H9 (cell line): ENCODE data around the gene MREG. TPM values are rescaled to one million over a fixed set of nuclear protein-coding genes. Genes with fewer than 3 reads are reported as not detected.
A peak's percentile ranks its signal among the peaks of the same experiment; 100 is the strongest.
"Not testable (repeated sequence)": the region's sequence is repeated elsewhere in the genome, so short reads cannot be mapped to it uniquely, and the experiment has no call there.

Source experiments
- DNase-seq: peaks from one replicate; pipeline ENCODE4 v3.0.0-alpha.2; 2017
- H2AFZ ChIP-seq: one replicate; pipeline ENCODE4 v1.6.1; 2013; ENCODE audit warnings: mild to moderate bottlenecking, low read length, control low read depth, moderate library complexity
- H2AK5ac ChIP-seq: 2 replicates; pipeline ENCODE4 v1.6.1; 2013; ENCODE audit warnings: low read length, control low read depth, mixed read lengths; ENCODE audit not compliant: insufficient read length
- H2BK120ac ChIP-seq: one replicate; pipeline ENCODE4 v1.6.1; 2013; ENCODE audit warnings: low read depth, mild to moderate bottlenecking, low read length, control low read depth, inconsistent platforms; ENCODE audit not compliant: poor library complexity, severe bottlenecking
- H2BK12ac ChIP-seq: 2 replicates; pipeline ENCODE4 v1.6.1; 2013; ENCODE audit warnings: low read length, control low read depth, mixed read lengths, low read depth; ENCODE audit not compliant: insufficient read length
- H2BK15ac ChIP-seq: 2 replicates; pipeline ENCODE4 v1.6.1; 2013; ENCODE audit warnings: low read depth, low read length, control low read depth
- H2BK20ac ChIP-seq: one replicate; pipeline ENCODE4 v1.6.1; 2013; ENCODE audit warnings: low read depth, mild to moderate bottlenecking, low read length, control low read depth, inconsistent platforms; ENCODE audit not compliant: poor library complexity, severe bottlenecking
- H2BK5ac ChIP-seq: 2 replicates; pipeline ENCODE4 v1.6.1; 2013; ENCODE audit warnings: low read length, control low read depth, mixed read lengths; ENCODE audit not compliant: insufficient read length
- H3K14ac ChIP-seq: 2 replicates; pipeline ENCODE4 v1.6.1; 2013; ENCODE audit warnings: low read length, control low read depth; ENCODE audit not compliant: insufficient read depth
- H3K18ac ChIP-seq: 2 replicates; pipeline ENCODE4 v1.6.1; 2013; ENCODE audit warnings: low read depth, mild to moderate bottlenecking, mixed read lengths, low read length, control low read depth; ENCODE audit not compliant: insufficient read length
- H3K23ac ChIP-seq: 2 replicates; pipeline ENCODE4 v1.6.1; 2013; ENCODE audit warnings: low read length, control low read depth, mixed read lengths, low read depth; ENCODE audit not compliant: insufficient read length
- H3K23me2 ChIP-seq: 2 replicates; pipeline ENCODE4 v1.6.1; 2013; ENCODE audit warnings: low read depth, mild to moderate bottlenecking, mixed read lengths, low read length, control low read depth; ENCODE audit not compliant: insufficient read length, poor library complexity, severe bottlenecking
- H3K27ac ChIP-seq: 2 replicates; pipeline ENCODE4 v1.5.1; 2013; ENCODE audit warnings: low read length, control low read depth, mixed read lengths, low read depth; ENCODE audit not compliant: insufficient read length
- H3K27me3 ChIP-seq: 2 replicates; pipeline ENCODE4 v1.6.1; 2013; ENCODE audit warnings: low read length, control low read depth, inconsistent platforms; ENCODE audit not compliant: insufficient read depth
- H3K4ac ChIP-seq: 2 replicates; pipeline ENCODE4 v1.6.1; 2013; ENCODE audit warnings: low read depth, mild to moderate bottlenecking, control low read depth, inconsistent platforms, low read length, moderate library complexity
- H3K4me1 ChIP-seq: 2 replicates; pipeline ENCODE4 v1.6.1; 2013; ENCODE audit warnings: low read length, control low read depth, inconsistent platforms; ENCODE audit not compliant: insufficient read depth
- H3K4me2 ChIP-seq: 2 replicates; pipeline ENCODE4 v1.6.1; 2013; ENCODE audit warnings: low read length, control low read depth, mixed read lengths; ENCODE audit not compliant: insufficient read length, insufficient read depth
- H3K56ac ChIP-seq: 2 replicates; pipeline ENCODE4 v1.6.1; 2013; ENCODE audit warnings: low read depth, mild to moderate bottlenecking, mixed read lengths, low read length, control low read depth; ENCODE audit not compliant: insufficient read length
- H3K79me1 ChIP-seq: 2 replicates; pipeline ENCODE4 v1.6.1; 2013; ENCODE audit warnings: low read depth, mild to moderate bottlenecking, moderate library complexity, low read length, control low read depth, inconsistent platforms; ENCODE audit not compliant: insufficient read depth, poor library complexity, severe bottlenecking
- H3K79me2 ChIP-seq: 2 replicates; pipeline ENCODE4 v1.6.1; 2013; ENCODE audit warnings: low read length, control low read depth, inconsistent platforms; ENCODE audit not compliant: insufficient read depth
- H3K9ac ChIP-seq: 2 replicates; pipeline ENCODE4 v1.6.1; 2013; ENCODE audit warnings: low read length, control low read depth, mixed read lengths; ENCODE audit not compliant: insufficient read length; ENCODE audit errors: extremely low read depth
- H3K9me3 ChIP-seq: one replicate; pipeline ENCODE4 v1.6.1; 2013; ENCODE audit warnings: low read depth, low read length, inconsistent platforms; ENCODE audit not compliant: control insufficient read depth
- H3T11ph ChIP-seq: one replicate; pipeline ENCODE4 v1.6.1; 2013; ENCODE audit warnings: mild to moderate bottlenecking, low read length, control low read depth, inconsistent platforms
- H4K20me1 ChIP-seq: one replicate; pipeline ENCODE4 v1.6.1; 2013; ENCODE audit not compliant: control insufficient read depth, insufficient read length, insufficient read depth
- H4K5ac ChIP-seq: 2 replicates; pipeline ENCODE4 v1.6.1; 2013; ENCODE audit warnings: low read depth, mild to moderate bottlenecking, mixed read lengths, low read length, control low read depth; ENCODE audit not compliant: insufficient read length
- H4K8ac ChIP-seq: replicated peaks from 2 replicates; pipeline ENCODE4 v1.6.1; 2013; ENCODE audit warnings: low read length, control low read depth, mixed read lengths, low read depth; ENCODE audit not compliant: insufficient read length
- H4K91ac ChIP-seq: 2 replicates; pipeline ENCODE4 v1.6.1; 2013; ENCODE audit warnings: low read depth, mild to moderate bottlenecking, moderate library complexity, mixed read lengths, low read length, control low read depth; ENCODE audit not compliant: insufficient read length
- H3K27ac Mint-ChIP-seq, 3 experiments: 2 replicates in 2 of 3; 3 replicates in 1 of 3; pipeline ENCODE4 v1.8.0; 2020 to 2021; ENCODE audit warnings: mixed read lengths in 3 of 3, mild to moderate bottlenecking in 1 of 3, moderate library complexity in 1 of 3
- H3K27me3 Mint-ChIP-seq: 2 replicates; pipeline ENCODE4 v1.8.0; 2021; ENCODE audit warnings: low read depth, mild to moderate bottlenecking, moderate library complexity, mixed read lengths
- H3K36me3 Mint-ChIP-seq, 3 experiments: 2 replicates in 2 of 3; 3 replicates in 1 of 3; pipeline ENCODE4 v1.8.0; 2020 to 2021; ENCODE audit warnings: low read depth in 3 of 3, mixed read lengths in 3 of 3; ENCODE audit not compliant: insufficient read depth in 1 of 3
- H3K4me1 Mint-ChIP-seq, 2 experiments: 2 replicates each; pipeline ENCODE4 v1.8.0; 2020; ENCODE audit warnings: mixed read lengths in 2 of 2
- H3K4me3 Mint-ChIP-seq, 2 experiments: 2 replicates in 1 of 2; 3 replicates in 1 of 2; pipeline ENCODE4 v1.8.0; 2020 to 2021; ENCODE audit warnings: mild to moderate bottlenecking in 2 of 2, mixed read lengths in 2 of 2, moderate library complexity in 1 of 2
- H3K9me3 Mint-ChIP-seq, 2 experiments: 2 replicates in 1 of 2; 3 replicates in 1 of 2; pipeline ENCODE4 v1.8.0; 2020; ENCODE audit warnings: mild to moderate bottlenecking in 2 of 2, mixed read lengths in 2 of 2, moderate library complexity in 1 of 2
- CTCF ChIP-seq: fragments of 200-600 bp; sonication (generic); conservative IDR thresholded peaks from 3 replicates; pipeline ENCODE4 v1.8.0; 2021; ENCODE audit warnings: antibody characterized with exemption, mild to moderate bottlenecking
- WGBS: extraction: QIAGEN DNeasy Blood & Tissue Kit; methylation state at CpG from one replicate; pipeline ENCODE4 v1.1.7; 2013; ENCODE audit warnings: missing lambda C conversion rate, low lambda C conversion rate, mixed read lengths; ENCODE audit not compliant: insufficient read length; ENCODE audit errors: extremely low coverage; 5-methylcytosine and 5-hydroxymethylcytosine counted together
- total RNA-seq: library from RNA; stranded (reverse); gene quantifications from 2 replicates; pipeline ENCODE4 v1.2.1, GENCODE V29; 2021

The MREG gene
- total RNA-seq, 1 experiment from 2014 or later: 21.8 TPM

- Histone ChIP-seq H4K8ac (no peak overlapping the region), H4K91ac (no peak overlapping the region), H3K4me1 (no peaks in the 10 kb centered on the region), H3K23me2 (peaks cover 6% of the 10 kb centered on the region), H2BK12ac (no peak overlapping the region), H3K27me3 (no peaks in the 10 kb centered on the region), H2AFZ (no peak overlapping the region), H3K9me3 (no peaks in the 10 kb centered on the region), H3K4me2 (peak overlapping the region; percentile 91), H3K4ac (no peak overlapping the region), H2BK5ac (no peak overlapping the region), H2BK20ac (no peak overlapping the region), H2BK120ac (no peak overlapping the region), H3K9ac (peak overlapping the region; percentile 91), H4K5ac (no peak overlapping the region), H2AK5ac (no peak overlapping the region), H3K14ac (no peak overlapping the region), H3K18ac (no peak overlapping the region), H3T11ph (no peak overlapping the region), H4K20me1 (no peaks in the 10 kb centered on the region), H3K79me1 (no peaks in the 10 kb centered on the region), H3K56ac (no peak overlapping the region), H3K79me2 (peaks cover 15% of the 10 kb centered on the region; the same call in 1 of the 2 replicates), H3K27ac (no peak overlapping the region), H3K23ac (no peak overlapping the region), H2BK15ac (no peak overlapping the region)
- Mint-ChIP-seq H3K4me3 (peak overlapping the region; percentile 89 to 95), H3K27ac (no peak overlapping the region), H3K4me1 (peaks cover 17 to 18% of the 10 kb centered on the region in 2 experiments), H3K27me3 (no peaks in the 10 kb centered on the region), H3K9me3 (no peaks in the 10 kb centered on the region), H3K36me3 (peaks cover 2 to 9% (median 2%) of the 10 kb centered on the region in 3 experiments; a peak in 5 of 7 replicates)
- DNase-seq: no peak
- TF ChIP-seq CTCF: no peak
- WGBS: no CpG with 5 or more reads among the region's 6 CpGs
These were observed 1.1 kb downstream of the MREG start for GRCh38 chr2:216012133-216012829.

GRCh38 chr2:216009215-216009614, 4.1 kb downstream of the MREG start:
- no CpG with 5 or more reads among the region's 2 CpGs for WGBS
- peaks cover 18% of the 10 kb centered on the region; the same call in 1 of the 2 replicates for H3K79me2 ChIP-seq
- not testable (repeated sequence) for H3K56ac ChIP-seq, H3K14ac ChIP-seq, H3K79me1 ChIP-seq, H3K23ac ChIP-seq, H4K20me1 ChIP-seq, H2BK20ac ChIP-seq, H4K91ac ChIP-seq, H2BK15ac ChIP-seq, H3K27me3 ChIP-seq, H3K9me3 Mint-ChIP-seq, H2AFZ ChIP-seq, H3K23me2 ChIP-seq, H3K27ac ChIP-seq, H3K36me3 Mint-ChIP-seq, H3K9me3 ChIP-seq, H3K27ac Mint-ChIP-seq, H3K4me2 ChIP-seq, H4K5ac ChIP-seq, DNase-seq, H3K4me3 Mint-ChIP-seq, H3T11ph ChIP-seq, H4K8ac ChIP-seq, H3K4ac ChIP-seq, H3K27me3 Mint-ChIP-seq, H2BK120ac ChIP-seq, H3K18ac ChIP-seq, H2AK5ac ChIP-seq, H3K4me1 ChIP-seq, H3K9ac ChIP-seq, H2BK5ac ChIP-seq, H2BK12ac ChIP-seq
- H3K4me1 Mint-ChIP-seq: peaks cover 37 to 38% of the 10 kb centered on the region in 2 experiments
